Erythroblast (primary cell): ENCODE results near the gene DNAH11.
"Not testable (repeated sequence)": the region's sequence is repeated elsewhere in the genome, so short reads cannot be mapped to it uniquely, and the experiment has no call there.

Experiments used
- DNase-seq, 2 experiments: peaks; one replicate each; lab custom pipeline; 2025; lab: John Stamatoyannopoulos, UW
- GATA1 ChIP-seq: IDR thresholded peaks from 2 replicates; pipeline ENCODE4 v1.6.1; 2011; ENCODE audit warnings: low read depth, mild to moderate bottlenecking, control low read depth, low read length, moderate library complexity
- POLR2A ChIP-seq: IDR thresholded peaks from 2 replicates; pipeline ENCODE4 v1.6.1; 2011; ENCODE audit warnings: mild to moderate bottlenecking, low read length

The DNAH11 gene

DNA sequence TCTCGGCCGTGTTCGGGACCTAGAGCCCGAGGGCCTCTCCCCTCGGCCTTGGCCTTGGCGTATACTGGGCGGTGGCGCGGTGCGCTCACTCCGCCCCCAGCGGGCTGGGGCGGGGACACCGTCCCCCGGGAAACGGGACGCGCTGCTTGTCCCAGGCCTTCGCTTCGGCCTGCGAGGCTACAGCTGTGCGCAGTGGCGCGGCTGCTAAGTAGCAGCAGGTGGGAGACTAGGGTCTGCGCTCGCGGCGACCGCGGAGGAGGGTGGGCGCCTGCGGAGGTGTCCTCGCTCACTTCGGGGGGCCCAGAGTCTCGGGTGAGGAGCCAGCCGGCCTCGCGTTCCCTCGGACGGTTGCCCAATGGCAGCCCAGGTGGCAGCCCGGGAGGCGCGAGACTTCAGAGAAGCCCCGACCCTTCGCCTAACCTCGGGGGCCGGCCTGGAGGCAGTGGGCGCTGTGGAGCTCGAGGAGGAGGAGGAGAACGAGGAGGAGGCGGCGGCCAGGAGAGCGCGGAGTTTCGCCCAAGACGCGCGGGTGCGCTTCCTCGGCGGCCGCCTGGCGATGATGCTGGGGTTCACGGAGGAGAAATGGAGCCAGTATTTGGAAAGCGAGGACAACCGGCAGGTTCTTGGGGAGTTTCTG lies at the start of gene DNAH11:
TSS of gene DNAH11 (plus strand) at position 149 of the 637 bp plus-strand sequence. CDS start at position 356, 207 bp downstream.
- peak; percentile 65 to 72 for DNase-seq
- no peak for TF ChIP-seq GATA1
- TF ChIP-seq POLR2A: no peak

GRCh38 chr7:21495731-21496130 lies 47.1 kb upstream of the DNAH11 start:
- DNase-seq: no peak
- TF ChIP-seq POLR2A: no peak
- TF ChIP-seq GATA1: no peak

GRCh38 chr7:21497072-21497471 lies 45.8 kb upstream of the DNAH11 start:
- TF ChIP-seq POLR2A: no peak
- no peak for TF ChIP-seq GATA1
- DNase-seq: peak in 1 of 2 experiments; percentile 3

GRCh38 chr7:21500117-21500832 lies 42.6 kb upstream of the DNAH11 start:
- no peak for TF ChIP-seq GATA1
- no peak for TF ChIP-seq POLR2A
- no peak for DNase-seq

- DNase-seq: no peak
- no peak for TF ChIP-seq POLR2A
- TF ChIP-seq GATA1: no peak
These were observed 38.8 kb upstream of the DNAH11 start for GRCh38 chr7:21504021-21504420.

DNA sequence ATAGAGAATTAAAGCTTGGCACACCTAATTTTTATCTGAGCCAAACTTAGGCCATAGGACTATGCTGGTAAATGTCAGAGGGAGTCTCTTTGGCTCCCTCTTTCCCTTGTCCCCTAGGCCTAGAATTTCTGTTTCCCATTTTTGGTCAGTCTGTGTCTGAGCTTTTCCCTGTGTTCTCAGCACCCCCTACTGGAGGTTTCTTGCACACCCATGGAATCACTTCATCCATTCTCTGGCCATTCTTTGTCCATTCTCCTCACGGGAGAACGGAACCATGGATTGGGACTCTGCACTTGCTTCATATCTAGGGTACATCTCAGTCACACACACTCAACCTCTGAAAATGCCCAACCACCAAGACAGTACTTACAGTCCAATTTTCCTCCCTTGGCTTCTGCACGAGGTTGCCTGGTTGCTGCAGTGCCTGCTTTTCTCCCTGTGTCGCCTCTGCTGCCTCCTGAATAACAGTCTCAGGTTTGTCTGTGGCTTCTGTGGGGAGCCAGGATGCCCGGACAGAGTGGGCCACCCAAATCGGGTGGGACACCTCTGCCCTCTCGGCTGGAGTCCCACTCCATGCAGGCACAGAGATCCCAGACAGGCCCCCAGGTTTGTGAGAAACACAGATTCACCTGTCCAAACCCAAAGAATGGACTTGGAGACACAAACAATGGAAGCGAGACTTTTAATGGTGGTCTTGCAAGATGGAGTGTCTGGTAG lies 35.1 kb upstream of the DNAH11 start:
- DNase-seq: peak; percentile 44 to 69
- TF ChIP-seq GATA1 (no peak), POLR2A (no peak)

- DNase-seq: no peak
- TF ChIP-seq GATA1 (no peak), POLR2A (no peak)
These were observed 34.3 kb upstream of the DNAH11 start for GRCh38 chr7:21508538-21508937.

- no peak for DNase-seq
- no peak for TF ChIP-seq POLR2A
- TF ChIP-seq GATA1: no peak
These were observed 28.8 kb upstream of the DNAH11 start for GRCh38 chr7:21514062-21514461.

GRCh38 chr7:21524680-21525079 lies 18.2 kb upstream of the DNAH11 start:
- no peak for DNase-seq
- TF ChIP-seq GATA1 (no peak), POLR2A (no peak)

DNA sequence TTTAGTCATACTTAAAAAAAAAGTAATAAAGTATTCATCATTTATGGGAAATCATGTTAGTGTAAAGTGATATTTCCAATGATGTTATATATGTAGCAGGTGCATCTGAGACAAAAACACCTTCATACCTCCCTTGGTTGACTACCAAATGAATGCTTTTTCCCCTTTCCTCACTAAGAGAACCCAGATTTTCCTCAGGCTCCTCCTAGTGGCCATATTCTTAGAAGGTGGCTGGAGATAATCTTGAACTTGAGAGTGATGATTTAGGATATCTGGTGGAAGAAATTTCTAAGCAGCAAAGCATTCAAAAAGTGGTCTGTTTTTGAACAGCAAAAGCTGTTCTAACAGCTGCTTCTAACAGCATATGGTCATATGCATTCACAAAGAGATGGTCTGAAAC lies 16.8 kb upstream of the DNAH11 start:
- no peak for TF ChIP-seq POLR2A
- no peak for TF ChIP-seq GATA1
- peak; percentile 17 to 31 for DNase-seq

- TF ChIP-seq POLR2A: no peak
- TF ChIP-seq GATA1: no peak
- DNase-seq: no peak
These were observed 16.4 kb upstream of the DNAH11 start for GRCh38 chr7:21526448-21526847.

GRCh38 chr7:21532485-21532884 lies 10.4 kb upstream of the DNAH11 start:
- DNase-seq: peak in 1 of 2 experiments; percentile 25

DNA sequence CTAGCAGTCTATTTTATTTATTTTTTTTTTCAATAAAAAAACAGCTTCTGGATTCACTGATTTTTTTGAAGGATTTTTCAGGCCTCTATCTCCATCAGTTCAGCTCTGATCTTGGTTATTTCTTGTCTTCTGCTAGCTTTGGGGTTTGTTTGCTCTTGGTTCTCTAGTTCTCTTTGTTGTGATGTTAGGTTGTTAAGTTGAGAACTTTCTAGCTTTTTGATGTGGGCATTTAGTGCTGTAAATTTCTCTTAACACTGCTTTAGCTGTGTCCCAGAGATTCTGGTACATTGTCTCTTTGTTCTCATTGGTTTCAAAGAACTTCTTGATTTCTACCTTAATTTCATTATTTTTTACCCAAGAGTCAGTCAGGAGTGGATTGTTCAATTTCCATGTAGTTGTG lies 9.2 kb upstream of the DNAH11 start:
- not testable (repeated sequence) for DNase-seq

DNA sequence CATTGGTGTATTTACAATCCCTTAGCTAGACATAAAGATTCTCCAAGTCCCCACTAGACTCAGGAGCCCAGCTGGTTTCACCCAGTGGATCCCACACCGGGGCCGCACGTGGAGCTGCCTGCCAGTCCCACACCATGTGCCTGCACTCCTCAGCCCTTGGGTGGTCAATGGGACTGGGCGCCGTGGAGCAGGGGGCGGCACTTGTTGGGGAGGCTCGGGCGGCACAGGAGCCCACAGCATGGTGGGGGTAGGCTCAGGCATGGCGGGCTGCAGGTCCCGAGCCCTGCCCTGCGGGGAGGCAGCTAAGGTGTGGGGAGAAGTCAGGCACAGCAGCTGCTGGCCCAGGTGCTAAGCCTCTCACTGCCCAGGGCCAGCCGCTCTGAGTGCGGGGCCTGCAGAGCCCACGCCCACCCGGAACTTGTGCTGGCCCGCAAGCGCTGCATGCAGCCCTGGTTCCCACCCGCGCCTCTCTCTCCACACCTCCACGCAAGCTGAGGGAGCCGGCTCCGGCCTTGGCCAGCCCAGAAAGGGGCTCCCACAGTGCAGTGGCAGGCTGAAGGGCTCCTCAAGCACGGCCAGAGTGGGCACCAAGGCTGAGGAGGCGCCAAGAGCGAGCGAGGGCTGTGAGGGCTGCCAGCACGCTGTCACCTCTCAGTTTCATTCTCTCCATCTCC lies 6.3 kb upstream of the DNAH11 start:
- DNase-seq: not testable (repeated sequence)
